SK-N-MC (cell line): ENCODE measurements around the gene ERCC5.

Experiments
- DNase-seq: peaks from one replicate; pipeline ENCODE4 v3.0.0-alpha.2; 2011; ENCODE audit warnings: low read depth, low spot score
- H3K27ac ChIP-seq: fragments of 200-600 bp; sonication (generic); 2 replicates; pipeline ENCODE4 v1.5.1; 2016; ENCODE audit warnings: mixed run types
- H3K36me3 ChIP-seq: fragments of 200-600 bp; sonication (generic); 2 replicates; pipeline ENCODE4 v1.6.1; 2017; ENCODE audit warnings: antibody characterized with exemption, low read length, mixed read lengths; ENCODE audit not compliant: insufficient read depth
- H3K4me3 ChIP-seq: fragments of 200-600 bp; sonication (generic); 2 replicates; pipeline ENCODE4 v1.5.1; 2016
- H3K9ac ChIP-seq: fragments of 200-600 bp; sonication (generic); 2 replicates; pipeline ENCODE4 v1.8.0; 2017; ENCODE audit warnings: mixed run types, mixed read lengths; ENCODE audit not compliant: insufficient read length
- H3K9me3 ChIP-seq: fragments of 200-600 bp; sonication (generic); 2 replicates; pipeline ENCODE4 v1.6.1; 2017; ENCODE audit warnings: low read depth, mild to moderate bottlenecking, antibody characterized with exemption, low read length, moderate library complexity, mixed read lengths
- EZH2 ChIP-seq: fragments of 200-600 bp; sonication (generic); IDR thresholded peaks from one replicate; pipeline ENCODE4 v1.6.1; 2017; ENCODE audit warnings: antibody characterized with exemption
- FOXP2 ChIP-seq: optimal IDR thresholded peaks from 2 replicates; pipeline ENCODE3; 2011; ENCODE audit warnings: mild to moderate bottlenecking, moderate library complexity; ENCODE audit not compliant: insufficient read depth; ENCODE audit errors: extremely low read length, control extremely low read depth
- POLR2AphosphoS5 ChIP-seq: IDR thresholded peaks from 2 replicates; pipeline ENCODE4 v1.6.1; 2012; ENCODE audit warnings: mild to moderate bottlenecking, low read depth, low read length, borderline replicate concordance

Gene ERCC5

DNA sequence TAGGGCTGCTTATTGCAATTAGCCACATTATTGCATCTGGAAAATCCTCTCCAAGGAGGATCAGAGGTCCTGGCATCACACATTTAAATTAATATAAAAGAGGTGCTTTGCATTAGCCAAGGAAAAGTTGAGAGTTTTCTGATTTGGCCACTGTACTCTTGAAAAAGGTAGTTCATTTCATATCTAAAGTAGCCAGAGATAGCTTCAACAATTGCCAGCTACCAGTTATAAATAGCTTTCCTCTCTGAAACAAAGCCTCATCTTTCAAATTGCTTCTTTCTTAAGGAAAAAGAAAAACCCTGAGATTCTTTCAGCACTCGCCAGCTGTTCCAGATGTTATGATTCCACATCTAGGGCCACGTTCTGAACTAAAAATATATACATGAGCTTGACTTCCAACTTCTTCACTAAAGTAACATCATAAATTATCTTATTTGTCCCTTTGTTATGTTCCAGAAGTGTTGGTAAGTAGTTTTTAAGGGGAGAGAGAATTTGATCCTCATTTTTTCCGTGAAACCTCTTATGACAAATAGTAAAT lies 69.6 kb downstream of the ERCC5 start:
- H3K27ac ChIP-seq, result no peak overlapping the region
- H3K4me3 ChIP-seq, result no peak overlapping the region
- no peaks in the 10 kb centered on the region for H3K9me3 ChIP-seq
- DNase-seq, result no peak
- no peak overlapping the region for H3K9ac ChIP-seq
- no peaks in the 10 kb centered on the region for H3K36me3 ChIP-seq
- TF ChIP-seq EZH2 (no peak), FOXP2 (no peak), POLR2AphosphoS5 (no peak)

DNA sequence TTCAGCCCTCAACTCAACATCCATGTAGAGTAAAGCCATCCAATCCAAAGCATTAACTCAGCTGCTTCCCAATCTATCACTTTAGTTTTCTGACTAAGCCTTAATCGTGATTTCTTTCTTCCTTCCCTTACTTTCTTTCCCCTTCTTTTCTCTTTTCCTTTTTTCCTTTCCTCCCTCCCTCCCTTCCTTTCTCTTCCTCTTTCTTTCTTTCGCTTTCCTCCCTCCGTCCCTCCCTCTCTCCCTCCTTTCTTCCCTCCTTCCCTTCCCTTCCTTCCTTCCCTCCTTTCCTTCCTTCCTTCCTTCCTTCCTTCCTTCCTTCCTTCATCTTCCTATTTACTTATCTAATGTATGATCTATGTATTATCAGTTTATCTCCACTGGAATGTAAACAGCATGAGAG lies 71.2 kb downstream of the ERCC5 start:
- Histone ChIP-seq H3K9ac (no peak overlapping the region), H3K36me3 (no peaks in the 10 kb centered on the region), H3K4me3 (no peak overlapping the region), H3K9me3 (no peaks in the 10 kb centered on the region), H3K27ac (no peak overlapping the region)
- DNase-seq, result no peak
- TF ChIP-seq FOXP2 (no peak), EZH2 (no peak), POLR2AphosphoS5 (no peak)

- H3K9ac ChIP-seq, result no peak overlapping the region
- H3K27ac ChIP-seq, result no peak overlapping the region
- TF ChIP-seq FOXP2 (no peak), EZH2 (no peak), POLR2AphosphoS5 (no peak)
- H3K9me3 ChIP-seq, result no peaks in the 10 kb centered on the region
- DNase-seq, result no peak
- H3K36me3 ChIP-seq, result no peaks in the 10 kb centered on the region
- no peak overlapping the region for H3K4me3 ChIP-seq
Observed at GRCh38 chr13:102922184-102922583, 76.4 kb downstream of the ERCC5 start.
